ENCODE measurements around the gene SFTA2.
"Not testable (repeated sequence)": the region's sequence is repeated elsewhere in the genome, so short reads cannot be mapped to it uniquely, and the experiment has no call there.

The SFTA2 gene

DNA sequence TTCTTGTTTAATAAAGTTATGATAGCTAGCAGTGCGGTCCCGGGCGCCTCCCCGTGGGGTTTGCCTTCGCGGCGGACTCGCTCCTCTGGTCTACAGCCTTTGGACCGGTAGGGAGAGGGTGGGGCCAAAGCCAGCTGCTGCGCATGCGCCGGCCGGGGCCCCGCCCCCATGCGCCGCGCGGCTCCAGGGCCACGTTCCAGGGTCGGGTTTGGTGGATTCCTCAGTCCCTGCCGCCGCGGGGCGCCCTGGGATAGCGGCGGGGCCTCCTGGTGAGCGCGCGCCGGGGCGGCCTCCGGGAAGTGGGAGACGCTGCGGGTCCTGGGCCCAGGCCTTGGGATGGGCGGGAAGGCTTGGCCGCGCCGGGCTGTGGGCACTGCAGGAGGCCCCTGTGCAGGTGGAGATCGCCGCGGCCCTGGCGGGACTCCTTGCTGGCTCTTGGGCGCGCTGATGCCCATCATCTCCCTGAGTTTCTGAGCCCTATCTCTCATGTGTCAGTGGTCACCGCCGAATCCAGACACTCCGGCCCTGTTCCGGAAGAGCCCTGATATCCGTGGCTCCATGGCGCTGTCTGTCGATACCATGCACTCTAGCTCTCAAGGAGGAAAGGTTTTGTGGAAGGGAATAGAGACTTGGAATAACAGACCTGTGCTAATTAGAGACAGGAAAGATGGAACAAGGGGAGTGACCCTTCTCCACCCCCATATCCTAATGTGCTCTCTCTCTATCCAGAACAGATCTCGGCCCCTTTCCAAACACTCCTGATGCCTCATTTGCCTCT is 17.7 kb downstream of the SFTA2 start, which contains the start of gene VARS2:
Gene VARS2, plus strand, starts transcription at position 163 of the 778 bp plus-strand sequence. Its CDS starts 599 bp downstream, at position 762.
- H3K4me3 ChIP-seq (ENCODE audit: low read length), result peak within 1 kb of the TSS; percentile 48
- DNase-seq (ENCODE audit: low read depth), result peak; percentile 94
- TF ChIP-seq, protein P1, sequence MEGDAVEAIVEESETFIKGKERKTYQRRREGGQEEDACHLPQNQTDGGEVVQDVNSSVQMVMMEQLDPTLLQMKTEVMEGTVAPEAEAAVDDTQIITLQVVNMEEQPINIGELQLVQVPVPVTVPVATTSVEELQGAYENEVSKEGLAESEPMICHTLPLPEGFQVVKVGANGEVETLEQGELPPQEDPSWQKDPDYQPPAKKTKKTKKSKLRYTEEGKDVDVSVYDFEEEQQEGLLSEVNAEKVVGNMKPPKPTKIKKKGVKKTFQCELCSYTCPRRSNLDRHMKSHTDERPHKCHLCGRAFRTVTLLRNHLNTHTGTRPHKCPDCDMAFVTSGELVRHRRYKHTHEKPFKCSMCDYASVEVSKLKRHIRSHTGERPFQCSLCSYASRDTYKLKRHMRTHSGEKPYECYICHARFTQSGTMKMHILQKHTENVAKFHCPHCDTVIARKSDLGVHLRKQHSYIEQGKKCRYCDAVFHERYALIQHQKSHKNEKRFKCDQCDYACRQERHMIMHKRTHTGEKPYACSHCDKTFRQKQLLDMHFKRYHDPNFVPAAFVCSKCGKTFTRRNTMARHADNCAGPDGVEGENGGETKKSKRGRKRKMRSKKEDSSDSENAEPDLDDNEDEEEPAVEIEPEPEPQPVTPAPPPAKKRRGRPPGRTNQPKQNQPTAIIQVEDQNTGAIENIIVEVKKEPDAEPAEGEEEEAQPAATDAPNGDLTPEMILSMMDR (IDR thresholded peaks at IDR 0.05; ENCODE audit: insufficient read depth, low read depth, low read length, missing control alignments), result peak; percentile 53

DNA sequence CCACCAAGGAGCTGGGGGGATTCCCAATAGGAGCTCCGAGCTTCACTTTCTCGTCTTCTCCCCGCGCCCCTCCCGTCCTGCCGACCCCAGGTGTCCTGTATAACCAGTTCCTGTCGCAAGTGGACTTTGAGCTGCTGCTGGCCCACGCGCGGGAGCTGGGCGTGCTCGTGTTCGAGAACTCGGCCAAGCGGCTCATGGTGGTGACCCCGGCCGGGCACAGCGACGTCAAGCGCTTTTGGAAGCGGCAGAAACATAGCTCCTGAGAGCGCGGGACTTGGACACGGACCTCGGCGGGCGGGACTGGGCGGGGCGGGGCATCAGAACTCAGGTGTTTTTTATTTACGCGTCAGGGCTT is 18.3 kb downstream of the SFTA2 start:
- peak overlapping the region; percentile 29 for H3K4me3 ChIP-seq (ENCODE audit: low read length)
- DNase-seq (ENCODE audit: low read depth), result no peak
- TF ChIP-seq, protein P1 (IDR thresholded peaks at IDR 0.05; ENCODE audit: insufficient read depth, low read depth, low read length, missing control alignments), result no peak

DNA sequence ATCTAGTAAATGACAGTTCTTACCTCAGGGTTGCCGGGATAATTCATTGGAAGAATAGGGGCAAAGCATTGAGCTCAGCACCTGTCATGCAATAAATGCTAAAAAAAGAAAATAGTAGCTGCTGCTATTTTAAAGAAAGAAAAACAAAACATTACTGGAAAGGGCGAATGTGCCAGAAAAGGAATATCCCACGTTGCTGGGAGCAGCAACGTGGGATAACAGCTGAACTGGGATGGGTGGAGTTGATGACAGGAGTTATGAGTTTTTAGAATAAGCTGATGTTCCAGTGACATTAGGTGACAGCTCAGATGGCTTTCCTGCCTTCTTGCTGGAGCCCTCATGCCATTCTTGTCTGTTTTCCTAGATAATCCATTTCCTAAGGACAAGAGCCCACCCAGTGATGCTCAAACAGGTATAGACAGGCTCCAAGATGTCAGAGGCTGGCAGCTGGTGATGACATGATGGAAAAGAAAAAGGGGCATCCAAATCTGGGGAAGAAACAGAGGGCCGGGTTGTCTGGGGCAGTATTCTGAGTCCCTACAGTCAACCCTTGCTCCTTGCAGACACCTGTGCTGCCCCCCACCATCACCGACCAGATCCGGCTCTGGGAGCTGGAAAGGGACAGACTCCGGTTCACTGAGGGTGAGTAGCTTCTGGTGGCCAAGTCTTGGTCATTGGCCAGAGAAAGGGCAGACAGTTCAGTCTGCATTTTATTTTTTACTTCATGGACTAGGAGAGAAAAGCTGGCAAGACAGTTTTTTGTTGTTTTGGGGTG is 19.0 kb downstream of the SFTA2 start:
- no peak for DNase-seq (ENCODE audit: low read depth)
- H3K4me3 ChIP-seq (ENCODE audit: low read length), result no peak overlapping the region
- TF ChIP-seq, protein P1 (IDR thresholded peaks at IDR 0.05; ENCODE audit: insufficient read depth, low read depth, low read length, missing control alignments), result no peak

DNA sequence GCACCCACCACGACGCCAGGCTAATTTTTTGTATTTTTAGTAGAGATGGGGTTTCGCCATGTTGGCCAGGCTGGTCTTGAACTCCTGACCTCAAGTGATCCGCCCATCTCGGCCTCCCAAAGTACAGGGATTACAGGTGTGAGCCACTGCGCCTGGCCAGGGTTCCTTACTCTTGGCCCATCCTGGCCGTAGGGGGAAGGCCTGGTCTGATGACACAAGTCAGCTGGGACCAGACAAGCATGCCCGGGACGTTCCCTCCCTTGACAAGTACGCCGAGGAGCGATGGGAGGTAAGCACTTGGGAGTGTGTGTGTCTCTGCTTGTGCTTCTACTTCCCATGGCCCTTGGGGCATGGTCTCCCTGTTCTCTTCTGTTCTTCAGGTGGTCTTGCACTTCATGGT is 21.5 kb downstream of the SFTA2 start:
- DNase-seq (ENCODE audit: low read depth); H3K4me3 ChIP-seq (ENCODE audit: low read length): not testable (repeated sequence)

DNA sequence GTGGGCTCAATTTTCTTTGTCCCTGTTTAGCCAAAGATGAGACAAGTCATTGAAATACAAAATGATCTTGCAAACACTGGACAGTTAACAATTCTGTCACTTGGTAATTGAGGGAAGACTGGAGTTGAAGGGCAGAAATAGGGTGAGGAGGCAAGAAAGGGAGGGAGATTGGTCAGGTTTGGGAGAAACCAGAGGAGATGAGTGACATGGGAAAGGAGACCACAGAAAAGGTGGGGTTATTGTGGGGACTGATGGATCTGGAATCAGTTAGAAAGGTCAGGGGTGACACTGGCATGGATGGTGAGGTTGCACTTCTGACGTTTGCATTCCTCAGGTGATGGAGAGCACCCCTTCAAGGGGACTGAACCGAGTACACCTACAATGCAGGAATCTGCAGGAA is 23.3 kb downstream of the SFTA2 start:
- DNase-seq (ENCODE audit: low read depth), result no peak
- TF ChIP-seq, protein P1 (IDR thresholded peaks at IDR 0.05; ENCODE audit: insufficient read depth, low read depth, low read length, missing control alignments), result no peak
- H3K4me3 ChIP-seq (ENCODE audit: low read length), result peak overlapping the region; percentile 97

DNA sequence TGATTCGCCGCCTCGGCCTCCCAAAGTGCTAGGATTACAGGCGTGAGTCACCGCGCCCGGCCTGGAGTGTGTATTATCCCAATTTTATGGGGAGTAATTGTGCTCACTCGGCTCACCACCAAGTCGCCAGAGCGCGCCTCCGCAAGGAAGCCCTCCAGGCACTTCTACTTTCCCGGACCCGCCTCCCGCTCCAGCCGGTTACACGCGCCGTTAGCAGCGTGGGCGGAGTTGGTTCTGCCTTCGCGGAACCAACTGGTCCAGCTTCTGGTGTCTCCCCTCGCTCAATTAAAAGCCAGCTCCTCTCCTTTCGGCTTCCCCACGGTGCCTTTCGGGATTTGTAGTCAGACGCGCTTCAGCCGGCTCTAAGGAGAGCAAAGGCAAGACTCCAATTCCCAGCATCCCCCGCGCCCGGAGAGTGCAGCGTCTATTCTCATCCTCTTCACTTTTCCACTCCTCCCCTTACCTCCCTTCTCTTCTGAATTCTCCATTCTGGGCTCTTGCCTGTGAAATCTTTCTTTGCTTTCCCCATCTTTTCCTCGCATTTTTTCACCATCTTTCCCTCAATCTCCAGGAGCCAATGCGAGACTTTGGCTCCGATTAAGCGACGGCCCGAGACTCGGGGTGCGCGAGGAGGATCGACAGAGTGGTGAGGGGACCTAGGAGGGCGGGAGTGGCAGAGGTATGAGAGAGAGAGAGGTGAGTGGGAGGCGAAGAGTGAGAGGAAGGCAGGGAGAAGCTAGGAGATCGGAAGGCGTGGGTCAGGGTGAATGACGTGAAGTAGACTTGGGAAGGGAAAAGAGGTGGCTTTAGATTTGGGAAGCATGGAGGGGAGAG is 24.0 kb downstream of the SFTA2 start, which contains the start of gene GTF2H4:
Gene GTF2H4, plus strand, starts transcription at position 450 of the 834 bp plus-strand sequence.
- peak within 1 kb of the TSS; percentile 97 for H3K4me3 ChIP-seq (ENCODE audit: low read length)
- TF ChIP-seq, protein P1 (IDR thresholded peaks at IDR 0.05; ENCODE audit: insufficient read depth, low read depth, low read length, missing control alignments), result no peak
- peak; percentile 100 for DNase-seq (ENCODE audit: low read depth)

DNA sequence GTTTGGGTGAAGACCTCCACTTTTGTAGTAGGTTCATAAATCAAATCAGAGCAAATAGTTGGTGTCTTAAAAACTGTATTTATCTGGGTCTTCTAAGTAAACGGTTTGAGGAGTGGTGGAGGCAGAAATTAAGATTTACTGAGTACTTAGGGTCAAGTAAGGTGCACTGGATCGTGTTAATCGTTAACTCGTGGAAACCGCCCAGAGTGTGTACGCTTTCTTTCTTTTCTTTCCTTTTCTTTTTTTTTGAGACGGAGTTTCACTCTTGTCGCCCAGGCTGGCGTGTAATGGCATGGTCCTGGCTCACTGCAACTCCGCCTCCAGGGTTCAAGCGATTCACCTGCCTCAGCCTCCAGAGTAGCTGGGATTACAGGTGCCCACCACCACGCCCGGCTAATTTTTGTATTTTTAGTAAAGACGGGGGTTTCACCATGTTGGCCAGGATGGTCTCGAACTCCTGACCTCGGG is 24.6 kb downstream of the SFTA2 start:
- peak overlapping the region; percentile 97 for H3K4me3 ChIP-seq (ENCODE audit: low read length)
- DNase-seq (ENCODE audit: low read depth), result not testable (repeated sequence)

All from epithelial cell of esophagus (primary cell).